ENCODE measurements around the gene OPA1.

Gene OPA1

DNA sequence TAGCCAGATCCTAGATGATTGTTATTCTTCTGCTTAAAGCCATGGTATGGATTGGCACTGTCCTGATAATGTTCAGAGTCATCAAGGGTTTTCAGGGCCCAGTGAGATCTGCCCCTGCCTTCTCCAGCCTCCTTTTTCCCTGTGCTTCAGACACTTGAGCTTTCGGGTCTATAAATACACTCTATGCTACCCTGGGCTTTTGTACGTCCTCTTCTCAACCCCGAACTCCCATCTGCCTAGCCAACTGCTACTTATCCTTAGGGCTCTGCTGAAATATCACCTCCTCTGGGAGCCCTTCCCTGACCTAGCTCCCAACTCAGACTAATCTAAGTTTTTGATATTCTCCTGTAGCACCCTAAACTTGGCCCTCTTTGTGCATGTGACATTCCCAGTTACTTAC lies 115.3 kb downstream of the OPA1 start:
- TF ChIP-seq, protein P1, sequence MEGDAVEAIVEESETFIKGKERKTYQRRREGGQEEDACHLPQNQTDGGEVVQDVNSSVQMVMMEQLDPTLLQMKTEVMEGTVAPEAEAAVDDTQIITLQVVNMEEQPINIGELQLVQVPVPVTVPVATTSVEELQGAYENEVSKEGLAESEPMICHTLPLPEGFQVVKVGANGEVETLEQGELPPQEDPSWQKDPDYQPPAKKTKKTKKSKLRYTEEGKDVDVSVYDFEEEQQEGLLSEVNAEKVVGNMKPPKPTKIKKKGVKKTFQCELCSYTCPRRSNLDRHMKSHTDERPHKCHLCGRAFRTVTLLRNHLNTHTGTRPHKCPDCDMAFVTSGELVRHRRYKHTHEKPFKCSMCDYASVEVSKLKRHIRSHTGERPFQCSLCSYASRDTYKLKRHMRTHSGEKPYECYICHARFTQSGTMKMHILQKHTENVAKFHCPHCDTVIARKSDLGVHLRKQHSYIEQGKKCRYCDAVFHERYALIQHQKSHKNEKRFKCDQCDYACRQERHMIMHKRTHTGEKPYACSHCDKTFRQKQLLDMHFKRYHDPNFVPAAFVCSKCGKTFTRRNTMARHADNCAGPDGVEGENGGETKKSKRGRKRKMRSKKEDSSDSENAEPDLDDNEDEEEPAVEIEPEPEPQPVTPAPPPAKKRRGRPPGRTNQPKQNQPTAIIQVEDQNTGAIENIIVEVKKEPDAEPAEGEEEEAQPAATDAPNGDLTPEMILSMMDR (IDR thresholded peaks at IDR 0.05; ENCODE audit: insufficient read depth, low read length, poor library complexity, severe bottlenecking): no peak
- H3K27me3 ChIP-seq (replicated peaks; ENCODE audit: control insufficient read depth, insufficient read depth, low read length): no peaks in the 10 kb centered on the region
- DNase-seq (ENCODE audit: extremely low read depth, insufficient read length): no peak
- no peaks in the 10 kb centered on the region for H3K36me3 ChIP-seq (ENCODE audit: control insufficient read depth, insufficient read depth, low read length)
- H3K4me3 ChIP-seq (replicated peaks; ENCODE audit: low read depth, low read length): no peak overlapping the region

DNA sequence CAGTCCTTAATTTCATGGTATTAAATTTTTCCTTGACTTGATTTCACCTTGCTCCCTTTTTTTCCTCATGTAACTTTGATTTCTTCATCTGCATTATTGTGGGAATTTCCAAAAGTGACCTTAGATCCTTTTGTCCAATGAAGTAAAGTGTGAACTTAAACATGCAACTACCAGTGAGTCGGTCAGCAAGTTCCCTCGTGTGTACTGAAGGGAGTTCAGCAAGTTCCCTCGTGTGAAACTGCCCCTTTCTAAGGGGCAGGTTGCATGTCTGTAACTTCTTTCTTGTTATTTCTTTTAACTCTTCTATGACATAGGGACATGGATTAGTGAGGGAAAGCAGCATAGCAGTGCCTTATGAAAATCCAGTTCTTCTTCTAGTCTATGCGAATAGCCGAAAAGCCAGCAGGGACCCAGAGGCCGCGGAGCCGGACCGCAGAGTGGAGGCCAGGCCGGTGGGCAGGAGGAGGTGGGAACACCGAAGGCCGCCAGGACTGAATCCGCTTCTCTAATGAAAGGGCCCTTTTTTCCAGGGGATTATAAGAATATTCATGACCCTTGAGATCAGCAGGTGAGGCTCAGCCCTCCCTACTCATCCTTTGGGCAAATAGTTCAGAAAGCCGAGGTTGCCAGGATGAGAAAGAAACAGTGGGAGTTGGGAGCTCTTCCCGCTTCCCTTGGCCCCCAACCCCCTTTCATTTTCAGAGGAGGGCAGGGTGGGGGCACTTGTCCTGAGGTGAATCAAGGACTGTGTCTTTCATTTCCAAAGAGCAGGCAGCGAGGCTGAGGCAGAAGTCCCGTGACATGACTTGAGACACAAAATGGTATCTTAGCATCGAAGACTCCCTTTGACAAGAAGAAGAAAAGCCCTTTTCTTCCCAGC lies 117.5 kb downstream of the OPA1 start:
- TF ChIP-seq, protein P1 (IDR thresholded peaks at IDR 0.05; ENCODE audit: insufficient read depth, low read length, poor library complexity, severe bottlenecking): no peak
- no peak for DNase-seq (ENCODE audit: extremely low read depth, insufficient read length)
- no peaks in the 10 kb centered on the region for H3K27me3 ChIP-seq (replicated peaks; ENCODE audit: control insufficient read depth, insufficient read depth, low read length)
- no peak overlapping the region for H3K4me3 ChIP-seq (replicated peaks; ENCODE audit: low read depth, low read length)
- H3K36me3 ChIP-seq (ENCODE audit: control insufficient read depth, insufficient read depth, low read length): no peaks in the 10 kb centered on the region

DNA sequence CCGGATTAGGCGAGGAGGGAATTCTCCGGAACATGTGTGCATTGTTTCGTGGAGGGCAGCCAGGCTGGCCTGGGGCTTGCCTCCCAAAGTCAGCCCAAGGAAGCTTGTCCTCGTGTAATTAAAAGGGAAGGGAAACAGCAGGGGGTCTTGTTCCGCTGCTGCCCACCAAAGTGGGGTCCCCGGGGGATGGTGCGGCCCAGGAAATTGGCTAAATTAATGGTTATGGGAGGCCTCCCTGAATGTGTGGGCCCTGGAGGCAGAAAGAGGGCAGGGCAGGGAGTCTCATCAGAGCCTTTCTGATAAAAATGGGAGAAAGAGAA lies 118.1 kb downstream of the OPA1 start:
- TF ChIP-seq, protein P1 (IDR thresholded peaks at IDR 0.05; ENCODE audit: insufficient read depth, low read length, poor library complexity, severe bottlenecking): no peak
- Histone ChIP-seq H3K36me3 (ENCODE audit: control insufficient read depth, insufficient read depth, low read length) (no peaks in the 10 kb centered on the region), H3K4me3 (replicated peaks; ENCODE audit: low read depth, low read length) (no peak overlapping the region), H3K27me3 (replicated peaks; ENCODE audit: control insufficient read depth, insufficient read depth, low read length) (no peaks in the 10 kb centered on the region)
- DNase-seq (ENCODE audit: extremely low read depth, insufficient read length): no peak

DNA sequence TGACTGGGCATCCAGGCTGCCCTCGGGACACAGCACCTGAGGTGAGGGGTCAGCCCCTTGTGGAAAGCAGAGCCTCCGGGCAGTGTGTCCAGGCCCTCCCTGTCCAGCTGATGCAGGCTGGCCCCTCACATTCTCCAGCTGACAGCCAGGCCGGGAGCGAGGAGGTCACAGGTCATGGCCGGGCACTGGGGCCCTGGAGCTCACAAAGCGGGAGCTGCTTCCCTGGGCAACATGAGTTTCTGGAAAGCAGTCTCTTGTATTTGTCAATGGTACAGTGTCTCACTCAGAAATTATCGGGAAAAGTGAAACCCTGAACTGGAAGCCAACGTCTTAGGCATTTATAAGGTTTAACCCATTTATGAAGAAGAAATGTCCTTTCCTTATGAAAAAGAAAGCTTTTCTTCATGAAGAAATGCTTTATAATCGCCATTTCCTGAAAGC lies 118.5 kb downstream of the OPA1 start:
- H3K36me3 ChIP-seq (ENCODE audit: control insufficient read depth, insufficient read depth, low read length): no peaks in the 10 kb centered on the region
- no peaks in the 10 kb centered on the region for H3K27me3 ChIP-seq (replicated peaks; ENCODE audit: control insufficient read depth, insufficient read depth, low read length)
- DNase-seq (ENCODE audit: extremely low read depth, insufficient read length): no peak
- TF ChIP-seq, protein P1 (IDR thresholded peaks at IDR 0.05; ENCODE audit: insufficient read depth, low read length, poor library complexity, severe bottlenecking): no peak
- H3K4me3 ChIP-seq (replicated peaks; ENCODE audit: low read depth, low read length): no peak overlapping the region

DNA sequence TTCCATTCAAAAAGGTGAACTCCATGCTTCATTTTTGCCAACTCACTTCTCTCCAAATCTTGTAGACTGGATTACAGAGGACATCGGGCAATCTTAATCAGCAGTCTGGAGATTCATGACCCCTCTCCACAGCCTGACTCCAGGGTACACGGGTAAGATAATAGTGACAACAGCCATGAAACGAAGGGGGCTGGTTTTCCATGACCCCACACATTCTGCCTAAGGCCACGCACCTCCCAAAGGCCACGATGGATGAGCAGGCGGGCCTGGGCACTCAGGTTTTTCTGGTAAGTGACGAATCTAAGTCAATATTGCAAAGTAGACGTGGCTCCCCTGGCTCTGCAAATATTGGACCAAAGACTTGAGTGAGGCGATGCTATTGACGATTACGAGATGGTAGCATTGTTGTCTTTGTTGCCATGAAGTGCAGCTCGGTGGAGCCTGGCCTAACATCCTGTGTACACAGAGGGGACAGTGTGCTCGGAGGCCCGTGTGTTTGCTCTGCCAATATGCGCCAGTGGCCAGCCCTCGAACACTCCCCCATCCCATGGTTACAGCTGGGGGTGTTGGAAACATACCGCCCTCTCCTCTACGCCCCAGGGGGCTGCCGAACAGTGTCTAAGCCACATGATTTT lies 119.1 kb downstream of the OPA1 start:
- no peak for DNase-seq (ENCODE audit: extremely low read depth, insufficient read length)
- Histone ChIP-seq H3K36me3 (ENCODE audit: control insufficient read depth, insufficient read depth, low read length) (no peaks in the 10 kb centered on the region), H3K27me3 (replicated peaks; ENCODE audit: control insufficient read depth, insufficient read depth, low read length) (no peaks in the 10 kb centered on the region), H3K4me3 (replicated peaks; ENCODE audit: low read depth, low read length) (no peak overlapping the region)
- TF ChIP-seq, protein P1 (IDR thresholded peaks at IDR 0.05; ENCODE audit: insufficient read depth, low read length, poor library complexity, severe bottlenecking): no peak

Measured in GM06990 (cell line).